Measurements from ENCODE around the gene PDE11A.

Gene PDE11A

GRCh38 chr2:177726931-177727348 is 345.6 kb downstream of the PDE11A start:
- no peak overlapping the region for H3K27ac ChIP-seq (ENCODE audit: low read depth, low read length, severe bottlenecking)
- no peaks in the 10 kb centered on the region for H3K4me1 ChIP-seq (ENCODE audit: control insufficient read depth, insufficient read depth, low read length, poor library complexity, severe bottlenecking)
- 67 to 69% methylated on average over 5 of the region's 5 CpGs for WGBS, 2 experiments (ENCODE audit: insufficient coverage in 2 of 2)
- no peak overlapping the region for H3K4me3 ChIP-seq (ENCODE audit: extremely low read depth, insufficient read depth, low read length, poor library complexity, severe bottlenecking)
- no peaks in the 10 kb centered on the region for H3K9me3 ChIP-seq (ENCODE audit: control insufficient read depth, low read length)
- H3K36me3 ChIP-seq (ENCODE audit: control insufficient read depth, insufficient read depth, low read length), result no peaks in the 10 kb centered on the region

- Histone ChIP-seq H3K9me3 (ENCODE audit: control insufficient read depth, low read length) (no peaks in the 10 kb centered on the region), H3K4me3 (ENCODE audit: extremely low read depth, insufficient read depth, low read length, poor library complexity, severe bottlenecking) (no peak overlapping the region), H3K27ac (ENCODE audit: low read depth, low read length, severe bottlenecking) (no peak overlapping the region), H3K36me3 (ENCODE audit: control insufficient read depth, insufficient read depth, low read length) (no peaks in the 10 kb centered on the region), H3K4me1 (ENCODE audit: control insufficient read depth, insufficient read depth, low read length, poor library complexity, severe bottlenecking) (no peaks in the 10 kb centered on the region)
- 32 to 83% methylated on average over 2 to 5 of the region's 10 CpGs for WGBS, 2 experiments (ENCODE audit: insufficient coverage in 2 of 2)
Observed at GRCh38 chr2:177724398-177725287, 347.9 kb downstream of the PDE11A start.

- H3K9me3 ChIP-seq (ENCODE audit: control insufficient read depth, low read length), result no peaks in the 10 kb centered on the region
- H3K36me3 ChIP-seq (ENCODE audit: control insufficient read depth, insufficient read depth, low read length), result no peaks in the 10 kb centered on the region
- WGBS, 2 experiments (ENCODE audit: insufficient coverage in 2 of 2), result no CpG with 5 or more reads among the region's 3 CpGs
- no peak overlapping the region for H3K4me3 ChIP-seq (ENCODE audit: extremely low read depth, insufficient read depth, low read length, poor library complexity, severe bottlenecking)
- no peaks in the 10 kb centered on the region for H3K4me1 ChIP-seq (ENCODE audit: control insufficient read depth, insufficient read depth, low read length, poor library complexity, severe bottlenecking)
- no peak overlapping the region for H3K27ac ChIP-seq (ENCODE audit: low read depth, low read length, severe bottlenecking)
Observed at GRCh38 chr2:177723235-177723634, 349.3 kb downstream of the PDE11A start.

GRCh38 chr2:177721818-177722567 is 350.6 kb downstream of the PDE11A start:
- 67 to 81% methylated on average over 9 to 10 of the region's 11 CpGs for WGBS, 2 experiments (ENCODE audit: insufficient coverage in 2 of 2)
- Histone ChIP-seq H3K27ac (ENCODE audit: low read depth, low read length, severe bottlenecking) (no peak overlapping the region), H3K4me3 (ENCODE audit: extremely low read depth, insufficient read depth, low read length, poor library complexity, severe bottlenecking) (no peak overlapping the region), H3K9me3 (ENCODE audit: control insufficient read depth, low read length) (no peaks in the 10 kb centered on the region), H3K36me3 (ENCODE audit: control insufficient read depth, insufficient read depth, low read length) (no peaks in the 10 kb centered on the region), H3K4me1 (ENCODE audit: control insufficient read depth, insufficient read depth, low read length, poor library complexity, severe bottlenecking) (no peaks in the 10 kb centered on the region)

GRCh38 chr2:177721087-177721486 is 351.5 kb downstream of the PDE11A start:
- Histone ChIP-seq H3K36me3 (ENCODE audit: control insufficient read depth, insufficient read depth, low read length) (no peaks in the 10 kb centered on the region), H3K9me3 (ENCODE audit: control insufficient read depth, low read length) (no peaks in the 10 kb centered on the region), H3K4me1 (ENCODE audit: control insufficient read depth, insufficient read depth, low read length, poor library complexity, severe bottlenecking) (no peaks in the 10 kb centered on the region), H3K27ac (ENCODE audit: low read depth, low read length, severe bottlenecking) (no peak overlapping the region), H3K4me3 (ENCODE audit: extremely low read depth, insufficient read depth, low read length, poor library complexity, severe bottlenecking) (no peak overlapping the region)
- no CpG with 5 or more reads among the region's 2 CpGs for WGBS, 2 experiments (ENCODE audit: insufficient coverage in 2 of 2)

GRCh38 chr2:177717831-177718618 is 354.6 kb downstream of the PDE11A start:
- 71% methylated on average over 2 of the region's 3 CpGs; no CpG with 5 or more reads in 1 of the 2 experiments for WGBS, 2 experiments (ENCODE audit: insufficient coverage in 2 of 2)

GRCh38 chr2:177716484-177716883 is 356.1 kb downstream of the PDE11A start:
- no CpG with 5 or more reads among the region's 1 CpG for WGBS, 2 experiments (ENCODE audit: insufficient coverage in 2 of 2)
- no peaks in the 10 kb centered on the region for H3K9me3 ChIP-seq (ENCODE audit: control insufficient read depth, low read length)
- H3K27ac ChIP-seq (ENCODE audit: low read depth, low read length, severe bottlenecking), result no peak overlapping the region
- no peaks in the 10 kb centered on the region for H3K36me3 ChIP-seq (ENCODE audit: control insufficient read depth, insufficient read depth, low read length)
- H3K4me3 ChIP-seq (ENCODE audit: extremely low read depth, insufficient read depth, low read length, poor library complexity, severe bottlenecking), result no peak overlapping the region
- no peaks in the 10 kb centered on the region for H3K4me1 ChIP-seq (ENCODE audit: control insufficient read depth, insufficient read depth, low read length, poor library complexity, severe bottlenecking)

More at GRCh38 chr2:177717831-177718618, 354.6 kb downstream of the PDE11A start:
- Histone ChIP-seq H3K9me3 (ENCODE audit: control insufficient read depth, low read length) (no peaks in the 10 kb centered on the region), H3K27ac (ENCODE audit: low read depth, low read length, severe bottlenecking) (no peak overlapping the region), H3K36me3 (ENCODE audit: control insufficient read depth, insufficient read depth, low read length) (no peaks in the 10 kb centered on the region), H3K4me1 (ENCODE audit: control insufficient read depth, insufficient read depth, low read length, poor library complexity, severe bottlenecking) (no peaks in the 10 kb centered on the region), H3K4me3 (ENCODE audit: extremely low read depth, insufficient read depth, low read length, poor library complexity, severe bottlenecking) (no peak overlapping the region)

- H3K27ac ChIP-seq (ENCODE audit: low read depth, low read length, severe bottlenecking), result no peak overlapping the region
- H3K36me3 ChIP-seq (ENCODE audit: control insufficient read depth, insufficient read depth, low read length), result no peaks in the 10 kb centered on the region
- no peaks in the 10 kb centered on the region for H3K4me1 ChIP-seq (ENCODE audit: control insufficient read depth, insufficient read depth, low read length, poor library complexity, severe bottlenecking)
- 100% methylated on average over 1 of the region's 2 CpGs; no CpG with 5 or more reads in 1 of the 2 experiments for WGBS, 2 experiments (ENCODE audit: insufficient coverage in 2 of 2)
- H3K9me3 ChIP-seq (ENCODE audit: control insufficient read depth, low read length), result no peaks in the 10 kb centered on the region
- H3K4me3 ChIP-seq (ENCODE audit: extremely low read depth, insufficient read depth, low read length, poor library complexity, severe bottlenecking), result no peak overlapping the region
Observed at GRCh38 chr2:177715771-177716170, 356.8 kb downstream of the PDE11A start.

- 52 to 67% methylated on average over 2 to 3 of the region's 3 CpGs for WGBS, 2 experiments (ENCODE audit: insufficient coverage in 2 of 2)
Observed at GRCh38 chr2:177714704-177715103, 357.9 kb downstream of the PDE11A start.

GRCh38 chr2:177712462-177712861 is 360.1 kb downstream of the PDE11A start:
- Histone ChIP-seq H3K9me3 (ENCODE audit: control insufficient read depth, low read length) (no peaks in the 10 kb centered on the region), H3K4me3 (ENCODE audit: extremely low read depth, insufficient read depth, low read length, poor library complexity, severe bottlenecking) (no peak overlapping the region), H3K36me3 (ENCODE audit: control insufficient read depth, insufficient read depth, low read length) (no peaks in the 10 kb centered on the region), H3K27ac (ENCODE audit: low read depth, low read length, severe bottlenecking) (no peak overlapping the region), H3K4me1 (ENCODE audit: control insufficient read depth, insufficient read depth, low read length, poor library complexity, severe bottlenecking) (no peaks in the 10 kb centered on the region)
- no CpG with 5 or more reads among the region's 1 CpG for WGBS, 2 experiments (ENCODE audit: insufficient coverage in 2 of 2)

More at GRCh38 chr2:177714704-177715103, 357.9 kb downstream of the PDE11A start:
- Histone ChIP-seq H3K9me3 (ENCODE audit: control insufficient read depth, low read length) (no peaks in the 10 kb centered on the region), H3K4me1 (ENCODE audit: control insufficient read depth, insufficient read depth, low read length, poor library complexity, severe bottlenecking) (no peaks in the 10 kb centered on the region), H3K4me3 (ENCODE audit: extremely low read depth, insufficient read depth, low read length, poor library complexity, severe bottlenecking) (no peak overlapping the region), H3K36me3 (ENCODE audit: control insufficient read depth, insufficient read depth, low read length) (no peaks in the 10 kb centered on the region), H3K27ac (ENCODE audit: low read depth, low read length, severe bottlenecking) (no peak overlapping the region)

All from mesodermal cell (in vitro differentiated cells).